ENCODE data around the gene SYNM.
"Not testable (repeated sequence)": the region's sequence is repeated elsewhere in the genome, so short reads cannot be mapped to it uniquely, and the experiment has no call there.

The SYNM gene

GRCh38 chr15:99102332-99103235, 2.3 kb upstream of the SYNM start:
- no peak overlapping the region for H3K4me3 ChIP-seq (ENCODE audit: low read depth, low read length)
- no peak for DNase-seq (ENCODE audit: low read depth)

DNA sequence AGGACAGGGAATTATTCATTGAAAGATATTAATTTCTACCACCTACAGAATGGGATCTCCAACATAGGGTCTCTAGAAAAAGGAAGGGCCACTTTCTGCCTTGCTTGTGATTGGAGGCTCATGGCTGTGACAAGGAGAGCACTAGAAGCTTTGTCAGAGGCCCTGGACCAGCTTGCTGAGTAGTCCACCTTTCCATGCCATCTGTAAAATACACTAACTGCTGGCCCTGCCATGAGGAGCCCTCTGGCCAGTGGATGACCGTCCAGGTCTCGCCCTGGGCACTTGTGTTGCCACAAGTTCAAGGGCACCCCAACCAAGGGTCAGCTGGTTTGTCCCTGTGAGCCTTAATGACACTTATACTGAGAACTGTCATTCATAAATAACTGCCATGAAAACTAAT, 1.6 kb upstream of the SYNM start:
- no peak for DNase-seq (ENCODE audit: low read depth)

GRCh38 chr15:99105514-99106341, 848 bp downstream of the SYNM start:
- DNase-seq (ENCODE audit: low read depth) = no peak
- peak overlapping the region; percentile 53 for H3K4me3 ChIP-seq (ENCODE audit: low read depth, low read length)

More for the DNA sequence above, 1.6 kb upstream of the SYNM start:
- H3K4me3 ChIP-seq (ENCODE audit: low read depth, low read length) = no peak overlapping the region

DNA sequence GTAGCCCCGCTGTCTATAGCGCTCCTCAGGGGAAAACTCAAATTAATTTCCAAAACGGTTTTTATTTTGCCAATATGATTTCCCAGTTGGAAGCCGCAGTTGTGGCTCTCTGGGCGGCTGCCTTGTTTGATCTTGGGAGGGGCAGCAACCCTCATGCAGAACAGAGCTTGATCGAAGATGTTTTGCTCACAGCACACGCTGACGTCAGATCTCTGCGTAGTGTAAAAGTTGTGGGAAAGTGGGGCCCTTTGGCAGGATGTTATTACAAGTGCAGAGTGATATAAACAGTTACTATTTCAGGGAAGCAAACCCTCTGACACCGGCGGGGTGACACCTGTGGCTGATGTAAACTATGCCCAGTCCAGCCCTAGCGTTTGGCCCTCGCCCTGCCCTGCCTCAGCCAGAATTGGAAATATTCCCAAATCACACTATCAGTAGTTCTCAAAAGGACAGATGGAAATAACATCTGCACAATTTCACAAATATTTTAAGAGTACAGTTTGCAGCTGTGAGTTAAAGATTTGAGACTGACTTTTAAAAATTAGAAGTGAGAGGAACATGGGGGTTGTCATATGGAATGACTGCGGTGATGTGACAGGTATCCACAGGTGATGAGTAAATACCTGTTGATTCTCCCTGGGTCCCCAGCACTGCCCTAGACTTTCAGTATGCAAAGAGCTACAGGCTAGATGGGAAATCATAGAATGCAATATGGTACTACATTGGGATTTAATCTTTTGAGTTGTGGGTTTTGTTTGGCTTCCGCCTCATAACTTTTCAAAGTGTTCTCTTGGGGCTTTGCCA, 1.7 kb downstream of the SYNM start:
- H3K4me3 ChIP-seq (ENCODE audit: low read depth, low read length) = peak overlapping the region; percentile 53
- DNase-seq (ENCODE audit: low read depth) = no peak

DNA sequence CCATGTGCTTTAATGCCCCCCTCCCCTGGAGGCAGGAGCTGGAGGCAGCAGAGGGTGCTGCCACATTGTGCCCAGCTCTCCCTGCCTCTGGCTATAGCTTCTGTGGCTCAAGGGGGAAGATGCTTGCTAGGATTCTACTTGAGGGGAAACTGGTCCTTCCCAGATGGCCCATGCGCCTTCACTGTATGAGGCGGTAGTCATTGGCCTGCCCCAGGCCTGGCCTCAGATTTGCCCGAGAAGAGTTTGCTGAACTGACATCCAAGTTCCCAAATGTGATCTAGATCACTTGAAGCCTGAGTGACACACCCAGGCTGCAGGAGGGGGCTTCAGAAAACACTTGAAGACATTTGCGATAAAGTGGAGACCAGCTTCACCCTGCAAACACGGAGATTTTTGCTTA, 4.1 kb downstream of the SYNM start:
- no peak for DNase-seq (ENCODE audit: low read depth)

GRCh38 chr15:99109555-99110021, 4.7 kb downstream of the SYNM start:
- DNase-seq (ENCODE audit: low read depth) = no peak

More for the DNA sequence above, 4.1 kb downstream of the SYNM start:
- no peak overlapping the region for H3K4me3 ChIP-seq (ENCODE audit: low read depth, low read length)

DNA sequence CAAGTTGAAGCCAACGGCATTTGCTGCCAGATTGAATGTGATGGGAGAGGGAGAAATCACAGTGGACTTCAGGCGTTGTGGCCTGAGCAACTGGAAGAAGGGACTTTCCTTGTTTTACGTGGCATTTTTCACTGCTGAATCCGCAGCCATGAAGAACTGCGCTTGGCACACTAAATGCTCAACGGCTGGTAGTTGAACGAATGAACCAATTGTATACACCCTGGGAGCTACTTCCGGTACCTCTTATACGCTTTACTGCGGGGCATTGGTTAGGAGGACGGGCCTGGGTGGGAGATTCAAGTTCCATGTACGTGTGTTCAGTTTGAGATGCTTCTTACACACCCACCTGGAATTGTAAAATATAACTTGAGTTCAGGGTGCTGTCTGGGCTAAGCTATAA, 5.2 kb downstream of the SYNM start:
- H3K4me3 ChIP-seq (ENCODE audit: low read depth, low read length) = no peak overlapping the region
- no peak for DNase-seq (ENCODE audit: low read depth)

More at GRCh38 chr15:99109555-99110021, 4.7 kb downstream of the SYNM start:
- H3K4me3 ChIP-seq (ENCODE audit: low read depth, low read length) = no peak overlapping the region

DNA sequence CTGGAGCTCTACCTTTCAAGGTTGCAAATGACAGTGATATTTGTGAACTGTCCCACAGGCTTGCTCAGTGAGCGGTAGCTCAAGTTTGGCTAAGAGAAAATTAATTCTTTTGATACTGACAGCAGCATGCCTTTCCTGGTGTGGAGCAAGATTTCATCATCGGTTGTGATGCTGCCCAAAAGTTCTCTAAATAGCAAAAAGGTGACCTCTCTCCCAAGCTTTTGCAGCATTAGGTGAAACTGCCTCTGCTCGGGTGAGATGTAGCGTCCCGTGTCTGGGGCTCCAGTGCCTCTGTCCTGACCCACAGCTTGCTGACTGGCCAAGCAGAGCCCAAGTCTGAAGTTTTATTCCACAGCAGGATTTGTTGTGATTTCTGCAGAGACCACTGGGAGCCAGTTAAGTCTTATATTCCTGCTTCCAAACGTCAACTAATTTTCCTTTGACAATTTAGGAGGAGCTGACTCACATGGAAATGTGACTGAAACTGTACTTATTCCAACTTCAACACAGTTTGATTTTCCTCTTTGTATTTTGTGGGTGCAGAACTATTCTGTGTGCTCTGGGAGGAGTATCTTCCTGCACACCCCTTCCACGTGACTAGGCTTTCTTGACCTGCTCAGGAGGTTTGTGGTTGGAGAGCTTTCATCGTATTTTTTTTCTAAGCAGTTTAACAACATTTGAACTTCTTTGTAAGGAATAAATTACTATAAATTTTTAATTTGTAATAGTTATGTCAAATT, 5.9 kb downstream of the SYNM start:
- no peak for DNase-seq (ENCODE audit: low read depth)
- no peak overlapping the region for H3K4me3 ChIP-seq (ENCODE audit: low read depth, low read length)

- DNase-seq (ENCODE audit: low read depth); H3K4me3 ChIP-seq (ENCODE audit: low read depth, low read length): not testable (repeated sequence)
Measured at GRCh38 chr15:99111641-99112040, 6.8 kb downstream of the SYNM start.

DNA sequence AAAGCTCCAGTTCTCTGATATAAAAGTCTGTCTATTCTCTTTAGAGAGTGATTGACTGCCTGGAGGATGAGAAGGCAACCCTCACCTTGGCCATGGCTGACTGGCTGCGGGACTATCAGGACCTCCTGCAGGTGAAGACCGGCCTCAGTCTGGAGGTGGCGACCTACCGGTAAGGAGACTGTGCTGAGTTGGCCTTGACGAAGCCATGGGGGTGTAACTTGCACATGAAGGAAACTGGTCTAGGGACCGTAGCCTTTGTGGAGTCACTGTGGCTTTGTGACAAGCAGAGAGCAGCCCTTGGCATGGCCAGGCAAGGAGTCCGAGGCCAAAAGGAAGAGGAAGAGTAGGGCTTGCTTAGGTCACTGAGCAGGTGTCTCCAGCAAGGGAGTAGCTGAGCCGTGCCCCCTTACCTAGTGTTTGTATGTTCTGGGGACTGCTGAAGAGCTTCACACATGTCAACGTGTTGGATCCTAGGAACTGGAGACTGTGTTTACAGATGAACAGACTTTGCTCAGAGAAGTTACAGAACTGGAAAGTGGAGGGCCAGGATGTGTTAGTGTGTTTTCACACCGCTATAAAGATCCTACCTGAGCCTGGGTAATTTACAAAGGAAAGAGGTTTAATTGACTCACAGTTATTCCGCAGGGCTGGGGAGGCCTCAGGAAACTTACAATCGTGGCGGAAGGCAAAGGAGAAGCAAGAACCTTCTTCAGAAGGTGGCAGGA, 8.8 kb downstream of the SYNM start:
- no peak overlapping the region for H3K4me3 ChIP-seq (ENCODE audit: low read depth, low read length)
- DNase-seq (ENCODE audit: low read depth) = no peak

DNA sequence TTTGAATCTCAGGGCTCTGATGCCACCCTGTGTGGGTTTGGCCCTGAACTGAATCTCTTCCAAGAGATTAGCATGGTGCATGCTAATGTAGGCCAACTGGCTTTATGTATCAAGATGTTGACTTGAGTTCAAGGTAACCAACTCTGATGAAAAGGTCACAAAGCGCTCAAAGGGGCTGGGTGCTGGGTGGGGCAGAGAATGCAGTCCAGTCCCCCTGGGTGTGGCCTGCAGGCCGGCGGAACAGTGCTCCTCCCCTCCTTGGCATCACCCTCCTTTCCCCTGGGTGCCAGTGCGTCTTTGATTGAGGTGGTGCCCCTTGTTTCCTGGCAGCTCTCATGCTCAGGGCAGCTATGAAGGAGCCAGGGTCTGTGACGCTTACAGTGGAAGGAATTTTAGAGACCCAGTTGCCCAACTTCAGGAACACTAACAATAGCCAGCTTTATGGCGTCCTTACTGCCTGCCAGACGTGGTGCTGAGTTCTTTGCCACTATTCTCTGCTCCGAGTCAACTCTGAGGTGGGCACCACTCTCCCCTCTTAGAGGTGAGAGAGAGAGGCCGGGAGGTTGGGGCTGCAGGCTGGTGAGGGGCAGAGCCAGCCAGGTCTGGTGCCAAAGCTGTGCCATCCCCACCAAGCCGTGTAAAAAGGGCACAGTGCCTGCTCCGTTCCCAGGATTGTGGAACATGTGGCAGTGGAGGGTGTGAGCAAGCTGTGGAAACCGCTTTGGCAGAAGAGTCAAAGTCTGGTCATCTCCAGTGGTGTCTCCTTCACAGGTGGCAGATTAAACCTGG, 9.8 kb downstream of the SYNM start:
- no peak overlapping the region for H3K4me3 ChIP-seq (ENCODE audit: low read depth, low read length)
- DNase-seq (ENCODE audit: low read depth) = no peak

DNA sequence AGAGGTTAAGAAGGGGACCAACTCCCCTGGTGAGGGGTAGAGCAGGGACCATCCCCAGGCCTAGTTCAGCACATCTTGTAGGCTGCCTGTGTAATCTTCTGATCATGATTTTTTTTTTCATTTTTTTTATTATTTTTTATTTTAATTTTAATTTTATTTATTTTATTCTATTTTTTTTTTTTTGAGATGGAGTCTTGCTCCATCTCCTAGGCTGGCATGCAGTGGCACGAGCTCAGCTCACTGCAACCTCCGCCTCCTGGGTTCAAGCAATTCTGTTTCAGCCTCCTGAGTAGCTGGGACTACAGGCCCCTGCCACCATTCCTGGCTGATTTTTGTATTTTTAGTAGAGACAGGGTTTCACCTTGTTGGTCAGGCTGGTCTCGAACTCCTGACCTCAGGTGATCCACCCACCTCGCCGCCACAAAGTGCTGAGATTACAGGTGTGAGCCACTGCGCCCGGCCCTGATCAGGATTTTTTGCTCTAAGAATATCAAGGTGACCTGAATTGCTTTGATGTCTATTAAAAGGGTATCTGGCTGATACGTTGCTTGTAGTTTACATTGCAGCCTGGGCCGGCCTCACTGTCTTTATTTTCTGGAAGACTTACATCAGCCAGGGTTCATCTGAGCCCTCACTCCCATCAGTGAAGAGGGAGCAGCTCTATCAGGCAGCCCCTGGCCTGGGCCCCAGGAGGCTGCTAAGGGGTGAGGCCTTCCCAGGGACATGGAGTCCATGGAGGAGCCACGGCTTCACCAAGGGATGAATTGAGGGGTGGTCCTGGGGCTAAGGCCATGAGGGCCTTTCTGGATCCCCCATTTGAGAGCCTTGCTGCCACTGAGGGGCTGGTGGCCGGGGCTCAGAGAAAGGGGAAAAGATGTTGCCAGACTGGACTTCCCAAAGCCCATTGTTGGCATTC, 10.7 kb downstream of the SYNM start:
- DNase-seq (ENCODE audit: low read depth) = no peak
- H3K4me3 ChIP-seq (ENCODE audit: low read depth, low read length) = no peak overlapping the region

- no peak for DNase-seq (ENCODE audit: low read depth)
- H3K4me3 ChIP-seq (ENCODE audit: low read depth, low read length) = no peak overlapping the region
Measured at GRCh38 chr15:99117111-99117510, 12.2 kb downstream of the SYNM start.

DNA sequence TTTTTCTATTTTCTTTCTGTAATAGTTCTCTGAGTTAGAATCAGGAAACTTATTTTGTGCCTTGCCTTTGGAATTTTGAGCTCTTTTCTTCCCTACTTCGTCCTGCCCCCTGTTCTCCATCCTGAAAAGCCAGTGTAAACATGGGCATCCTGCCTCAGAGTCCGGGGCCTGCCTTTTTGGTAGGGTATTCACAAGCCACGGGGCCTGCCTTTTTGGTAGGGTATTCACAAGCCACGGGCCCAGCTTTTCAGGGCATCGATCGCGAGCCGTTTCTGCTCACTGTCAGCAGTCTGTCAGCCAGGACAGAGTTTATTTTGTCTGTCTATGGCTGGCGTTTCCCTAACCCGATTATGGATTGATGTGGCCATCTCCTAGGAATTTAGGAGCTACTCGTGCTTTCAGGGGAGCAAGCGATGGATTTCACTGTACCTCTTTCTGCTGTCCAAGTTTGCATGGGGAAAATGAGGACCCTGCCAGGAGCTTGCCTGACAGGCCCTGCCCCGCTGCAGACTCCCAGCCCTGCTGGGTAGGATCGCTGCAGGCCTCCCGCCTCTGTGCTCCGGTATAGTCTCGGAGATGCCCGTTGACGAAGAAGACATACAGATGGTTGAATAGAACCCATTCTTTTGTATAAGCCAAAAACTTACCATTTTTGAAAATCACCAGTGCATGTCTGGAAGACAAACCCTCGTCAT, 12.8 kb downstream of the SYNM start:
- H3K4me3 ChIP-seq (ENCODE audit: low read depth, low read length) = no peak overlapping the region
- no peak for DNase-seq (ENCODE audit: low read depth)

- no peak overlapping the region for H3K4me3 ChIP-seq (ENCODE audit: low read depth, low read length)
- no peak for DNase-seq (ENCODE audit: low read depth)
Measured at GRCh38 chr15:99118258-99118632, 13.4 kb downstream of the SYNM start.
